ENCODE measurements around the gene TMEM87A.

The TMEM87A gene

GRCh38 chr15:42163947-42164550 is 109.2 kb downstream of the TMEM87A start:
- no peak overlapping the region for H3K4me3 ChIP-seq (ENCODE audit: low read length)
- DNase-seq (ENCODE audit: low read depth): no peak
- TF ChIP-seq CTCF (conservative IDR thresholded peaks at IDR 0.05; ENCODE audit: low read length): no peak

GRCh38 chr15:42163291-42163690 is 109.9 kb downstream of the TMEM87A start:
- no peak for TF ChIP-seq CTCF (conservative IDR thresholded peaks at IDR 0.05; ENCODE audit: low read length)
- no peak overlapping the region for H3K4me3 ChIP-seq (ENCODE audit: low read length)
- DNase-seq (ENCODE audit: low read depth): no peak
